GM19452 (cell line): ENCODE measurements around the gene ACP4.

Source experiments
- ATAC-seq: cut with Tn5 transposase; IDR thresholded peaks from one replicate; pipeline ENCODE4 v1.9.1; 2021; ENCODE audit not compliant: unreplicated experiment

The ACP4 gene

GRCh38 chr19:50839712-50840655 lies 49.8 kb downstream of the ACP4 start:
- ATAC-seq: no peak

- ATAC-seq: no peak
These were observed 51.9 kb downstream of the ACP4 start for GRCh38 chr19:50842130-50842529.

DNA sequence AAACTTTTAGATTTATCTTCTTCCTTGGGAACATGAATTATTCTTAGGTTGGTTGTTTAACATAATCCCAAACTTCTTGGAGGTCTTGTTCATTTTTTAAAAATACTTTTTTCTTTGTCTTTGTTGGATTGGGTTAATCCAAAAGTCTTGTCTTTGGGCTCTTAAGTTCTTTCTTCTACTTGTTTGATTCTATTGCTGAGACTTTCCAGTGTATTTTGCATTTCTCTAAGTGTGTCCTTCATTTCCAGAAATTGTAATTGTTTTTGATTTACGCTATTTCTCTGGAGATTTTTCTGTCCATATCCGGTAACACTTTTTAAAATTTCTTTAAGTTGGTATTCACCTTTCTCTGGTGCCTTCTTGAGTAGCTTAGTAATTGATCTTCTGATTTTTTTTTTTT lies 53.0 kb downstream of the ACP4 start:
- no peak for ATAC-seq

GRCh38 chr19:50843701-50844221 lies 53.5 kb downstream of the ACP4 start:
- ATAC-seq: no peak

DNA sequence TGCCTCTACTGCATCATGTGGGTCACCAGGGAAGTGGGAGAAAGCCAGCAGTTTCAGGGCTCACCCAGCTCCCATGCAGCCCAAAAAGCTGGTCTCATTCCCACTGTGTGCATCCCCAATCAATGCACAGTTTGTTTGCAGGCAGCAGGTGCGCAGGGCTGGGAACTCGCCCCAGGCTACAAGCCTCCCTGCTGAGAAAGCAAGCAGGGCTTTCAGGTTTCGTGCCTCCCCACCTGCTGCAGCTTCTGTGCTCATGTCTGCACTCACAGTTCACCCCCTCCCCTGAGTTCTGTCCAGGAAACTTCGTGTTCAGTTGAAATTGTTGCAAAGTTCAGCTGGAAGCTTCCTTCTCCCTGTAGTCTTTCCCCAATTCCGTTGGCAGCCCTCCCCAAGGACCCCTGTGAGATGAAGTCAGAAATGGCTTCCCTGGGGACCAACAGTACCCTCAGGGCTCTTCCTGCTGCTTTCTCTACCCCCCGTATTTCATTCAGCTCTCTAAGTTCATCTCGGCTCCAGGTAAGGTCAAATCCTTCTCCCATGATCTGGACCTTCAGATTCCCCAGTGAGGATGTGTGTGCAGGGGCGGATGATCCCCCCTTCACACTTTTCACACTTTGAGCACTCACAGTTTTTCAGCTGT lies 54.2 kb downstream of the ACP4 start:
- ATAC-seq: no peak
